Activated effector memory CD4-positive, alpha-beta T cell treated with anti-CD3 and anti-CD28 coated beads, Interleukin-2, amount 50 U/mL, for 16 hours (primary cell): ENCODE data around the gene HINFP.
"Not testable (repeated sequence)": the region's sequence is repeated elsewhere in the genome, so short reads cannot be mapped to it uniquely, and the experiment has no call there.

Experiments
- DNase-seq: peaks from one replicate; pipeline ENCODE4 v3.0.0-alpha.2; 2020

HINFP gene

GRCh38 chr11:119158467-119158866 is 37.1 kb downstream of the HINFP start:
- DNase-seq: no peak

- DNase-seq: no peak
Measured at GRCh38 chr11:119160151-119160550, 38.8 kb downstream of the HINFP start.

GRCh38 chr11:119161871-119162270 is 40.5 kb downstream of the HINFP start:
- no peak for DNase-seq

- no peak for DNase-seq
Measured at GRCh38 chr11:119166368-119167076, 45.1 kb downstream of the HINFP start.

- DNase-seq: not testable (repeated sequence)
Measured at GRCh38 chr11:119167077-119167458, 45.7 kb downstream of the HINFP start.

GRCh38 chr11:119167933-119168332 is 46.6 kb downstream of the HINFP start:
- DNase-seq: no peak

GRCh38 chr11:119168471-119169281 is 47.3 kb downstream of the HINFP start, which contains the start of gene NLRX1:
Gene NLRX1, plus strand, starts transcription at chr11:119168725. Its CDS starts 2,679 bp downstream, at chr11:119171404.
- DNase-seq: peak; percentile 94

- peak; percentile 68 for DNase-seq
Measured at GRCh38 chr11:119169282-119169719, 47.9 kb downstream of the HINFP start.

GRCh38 chr11:119172513-119172912 is 51.1 kb downstream of the HINFP start:
- DNase-seq: no peak

GRCh38 chr11:119173453-119173852 is 52.1 kb downstream of the HINFP start:
- DNase-seq: no peak

GRCh38 chr11:119175493-119176077 is 54.2 kb downstream of the HINFP start:
- no peak for DNase-seq

- no peak for DNase-seq
Measured at GRCh38 chr11:119178166-119178680, 56.8 kb downstream of the HINFP start.

- DNase-seq: no peak
Measured at GRCh38 chr11:119179342-119179741, 58.0 kb downstream of the HINFP start.

- DNase-seq: no peak
Measured at GRCh38 chr11:119179983-119180382, 58.6 kb downstream of the HINFP start.

GRCh38 chr11:119180729-119181676 is 59.6 kb downstream of the HINFP start:
- no peak for DNase-seq

GRCh38 chr11:119181677-119182412 is 60.5 kb downstream of the HINFP start:
- DNase-seq: no peak

GRCh38 chr11:119184399-119184798 is 63.0 kb downstream of the HINFP start:
- DNase-seq: not testable (repeated sequence)
